ENCODE results near the gene PRKCA.
A peak's percentile ranks its signal among the peaks of the same experiment; 100 is the strongest.
"Not testable (repeated sequence)": the region's sequence is repeated elsewhere in the genome, so short reads cannot be mapped to it uniquely, and the experiment has no call there.

The PRKCA gene

DNA sequence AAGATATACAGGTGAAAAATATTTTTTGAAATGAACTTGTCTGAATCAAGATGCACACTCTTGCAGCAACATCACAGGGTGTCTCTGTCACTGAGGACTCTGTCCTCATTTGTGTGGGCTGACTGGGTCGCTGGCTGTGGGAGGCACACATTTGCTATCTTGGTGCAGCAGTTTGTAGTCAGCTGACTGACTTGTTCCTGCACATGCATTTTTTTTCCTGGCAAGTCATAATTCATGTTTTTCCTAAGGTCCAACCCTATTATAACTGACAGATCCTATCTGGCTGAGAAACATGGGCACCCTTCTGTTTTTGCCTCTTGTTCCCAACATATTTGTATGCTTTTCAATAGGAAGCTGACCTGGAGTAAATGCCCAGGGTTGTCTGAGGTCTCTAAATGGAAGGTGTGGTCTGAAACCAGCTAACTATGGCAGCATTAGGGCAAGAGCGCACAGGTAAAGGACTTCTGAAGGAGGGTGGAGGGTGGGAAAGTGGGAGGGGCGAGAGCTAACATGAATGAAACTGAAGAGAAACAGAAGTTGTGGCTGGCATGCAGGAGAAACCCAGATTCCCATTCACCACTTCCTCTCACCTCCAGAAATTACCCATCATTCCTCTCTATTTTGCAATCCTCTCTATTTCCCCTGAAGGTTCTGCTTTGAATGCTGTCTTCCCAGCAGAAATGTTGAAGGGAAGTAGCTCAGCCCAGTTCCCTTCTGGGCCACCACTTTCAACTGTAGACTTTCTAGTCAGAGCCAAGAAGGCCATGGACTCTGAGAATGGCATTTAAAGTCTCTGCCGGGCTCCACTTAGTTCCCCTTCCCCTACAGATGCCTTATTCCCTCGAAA, 166.1 kb downstream of the PRKCA start:
- no peak for DNase-seq

- no peak for DNase-seq
Observed at GRCh38 chr17:66469088-66469442, 166.7 kb downstream of the PRKCA start.

- no peak for DNase-seq
Observed at GRCh38 chr17:66469461-66469860, 167.0 kb downstream of the PRKCA start.

DNA sequence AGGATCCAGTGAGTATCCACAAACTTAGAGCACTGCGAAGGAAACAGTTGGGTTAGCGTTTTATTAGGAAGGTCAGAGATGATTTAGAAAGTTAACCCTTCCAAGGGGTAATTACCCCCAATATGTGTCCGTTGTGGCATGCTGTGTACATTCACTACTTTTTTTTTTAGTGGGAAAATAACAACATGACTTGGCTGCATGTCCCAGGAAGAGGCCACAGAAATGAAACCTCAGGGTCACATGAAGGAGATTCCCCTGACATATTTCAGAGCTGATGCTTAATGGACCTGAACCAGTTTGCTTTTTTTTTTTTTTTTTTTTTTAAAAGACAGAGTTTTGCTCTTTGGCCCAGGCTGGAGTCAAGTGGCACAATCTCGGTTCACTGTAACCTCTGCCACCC, 167.5 kb downstream of the PRKCA start:
- DNase-seq, result no peak

DNA sequence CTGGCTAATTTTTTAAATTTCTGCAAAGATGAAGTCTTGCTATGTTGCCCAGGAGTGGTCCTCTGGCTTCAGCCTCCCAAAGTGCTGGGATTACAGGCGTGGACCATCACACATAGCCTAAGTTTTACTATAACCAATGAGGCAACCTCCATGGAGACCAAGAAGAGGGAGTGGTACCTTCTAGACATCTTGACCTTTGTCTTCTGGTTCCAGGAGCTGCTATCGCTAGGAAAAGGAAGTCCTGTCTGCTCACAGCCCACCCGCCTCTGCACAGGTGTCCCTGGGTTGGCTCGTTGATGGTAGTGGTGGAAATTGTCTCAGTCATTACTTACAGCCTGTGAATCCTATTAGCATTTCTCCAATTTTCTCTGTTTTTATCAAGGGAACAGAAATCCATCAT, 169.7 kb downstream of the PRKCA start:
- no peak for DNase-seq

- no peak for DNase-seq
Observed at GRCh38 chr17:66474258-66474657, 171.8 kb downstream of the PRKCA start.

- DNase-seq, result no peak
Observed at GRCh38 chr17:66474806-66475497, 172.5 kb downstream of the PRKCA start.

DNA sequence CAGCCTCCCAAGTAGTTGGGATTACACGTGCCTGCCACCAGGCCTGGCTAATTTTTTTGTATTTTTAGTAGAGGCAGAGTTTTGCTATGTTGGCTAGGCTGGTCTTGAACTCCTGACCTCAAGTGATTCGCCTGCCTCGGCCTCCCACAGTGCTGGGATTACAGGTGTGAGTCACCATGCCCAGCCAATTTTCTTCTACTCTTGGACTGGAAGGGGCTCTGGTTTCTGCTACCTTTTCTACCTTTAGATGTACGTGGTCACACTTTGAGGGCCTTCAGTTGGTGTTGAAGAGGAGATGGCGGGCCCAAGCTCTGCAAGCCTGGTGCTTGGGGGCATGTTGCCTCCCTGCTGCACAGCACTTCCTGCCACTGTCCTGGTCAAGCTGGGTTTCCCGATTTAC, 173.6 kb downstream of the PRKCA start:
- DNase-seq, result no peak

GRCh38 chr17:66477615-66478283, 175.3 kb downstream of the PRKCA start:
- no peak for DNase-seq

DNA sequence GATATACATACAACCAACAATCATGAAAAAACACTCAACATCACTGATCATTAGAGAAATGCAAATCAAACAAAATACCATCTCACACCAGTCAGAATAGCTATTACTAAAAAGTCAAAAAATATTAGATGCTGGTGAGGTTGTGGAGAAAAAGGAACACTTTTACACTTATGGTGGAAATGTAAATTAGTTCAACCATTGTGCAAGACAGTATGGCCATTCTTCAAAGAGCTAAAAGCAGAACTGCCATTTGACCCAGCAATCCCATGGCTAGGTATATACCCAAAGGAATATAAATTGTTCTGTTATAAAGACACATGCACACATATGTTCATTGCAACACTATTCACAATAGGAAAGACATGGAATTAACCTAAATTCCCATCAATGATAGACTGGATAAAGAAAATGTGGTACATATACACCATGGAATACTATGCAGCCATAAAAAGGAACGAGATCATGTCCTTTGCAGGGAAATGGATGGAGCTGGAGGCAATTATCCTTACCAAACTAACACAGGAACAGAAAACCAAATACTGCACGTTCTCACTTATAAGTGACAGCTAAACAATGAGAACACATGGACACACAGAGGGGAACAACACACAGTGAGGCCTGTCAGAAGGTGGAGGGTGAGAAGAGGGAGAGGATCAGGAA, 176.9 kb downstream of the PRKCA start:
- not testable (repeated sequence) for DNase-seq

- no peak for DNase-seq
Observed at GRCh38 chr17:66480243-66480642, 177.8 kb downstream of the PRKCA start.

DNA sequence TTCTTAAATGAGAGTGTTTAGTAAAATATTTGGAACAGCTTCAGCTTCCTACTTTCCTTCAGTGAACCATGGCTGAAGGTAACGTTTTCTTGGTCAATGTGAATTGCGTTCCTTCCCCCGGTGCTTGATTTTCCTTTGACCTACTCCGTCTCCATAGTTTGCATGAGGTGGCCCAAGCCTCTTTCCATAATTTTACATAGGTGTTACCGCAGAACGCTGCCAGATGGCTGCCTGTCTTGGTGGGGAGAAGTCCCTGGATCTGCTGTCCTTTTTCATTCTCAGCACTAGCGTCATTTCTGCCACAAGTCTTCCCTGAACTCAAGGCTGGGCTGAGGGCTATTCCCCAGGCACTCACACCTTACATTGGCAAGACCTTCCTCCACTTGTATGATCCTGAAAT, 178.4 kb downstream of the PRKCA start:
- DNase-seq, result no peak

DNA sequence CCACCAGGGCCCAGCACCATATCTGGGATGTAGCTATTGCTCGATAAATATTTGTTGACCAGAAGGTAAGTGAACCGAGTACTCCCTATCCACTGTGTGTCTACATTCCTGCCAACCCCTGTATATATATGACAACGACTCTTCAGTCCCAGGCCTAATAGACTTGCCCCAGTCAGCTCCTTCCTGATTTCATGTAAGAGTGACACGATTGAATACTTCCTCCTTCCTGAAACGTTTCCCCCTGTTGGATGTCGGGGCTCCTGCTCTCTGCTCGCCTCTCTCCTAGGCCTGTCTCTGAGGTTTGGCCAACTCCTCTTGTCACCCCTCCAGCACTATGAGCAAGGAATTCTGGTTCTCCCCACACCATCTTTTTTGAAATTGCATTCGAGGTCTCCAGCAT, 178.9 kb downstream of the PRKCA start:
- no peak for DNase-seq

- DNase-seq, result no peak
Observed at GRCh38 chr17:66483906-66484305, 181.5 kb downstream of the PRKCA start.

GRCh38 chr17:66485309-66485947, 183.0 kb downstream of the PRKCA start:
- DNase-seq, result no peak

DNA sequence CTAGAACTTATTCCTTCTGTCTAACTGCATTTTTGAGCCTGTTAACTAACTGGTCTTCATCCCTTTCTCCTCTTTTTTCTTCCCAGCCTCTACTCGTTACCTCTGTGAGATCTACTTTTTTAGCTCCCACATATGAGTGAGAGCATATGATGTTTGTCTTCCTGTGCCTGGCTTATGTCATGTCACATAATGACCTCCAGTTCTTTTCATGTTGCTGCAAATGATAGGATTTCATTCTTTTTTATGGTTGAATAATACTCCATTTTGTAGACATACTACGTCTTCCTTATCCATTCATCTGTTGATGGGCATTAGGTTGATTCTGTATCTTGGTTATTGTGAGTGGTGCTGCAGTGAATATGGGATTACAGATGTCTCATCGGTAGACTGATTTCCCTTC, 184.7 kb downstream of the PRKCA start:
- no peak for DNase-seq

DNA sequence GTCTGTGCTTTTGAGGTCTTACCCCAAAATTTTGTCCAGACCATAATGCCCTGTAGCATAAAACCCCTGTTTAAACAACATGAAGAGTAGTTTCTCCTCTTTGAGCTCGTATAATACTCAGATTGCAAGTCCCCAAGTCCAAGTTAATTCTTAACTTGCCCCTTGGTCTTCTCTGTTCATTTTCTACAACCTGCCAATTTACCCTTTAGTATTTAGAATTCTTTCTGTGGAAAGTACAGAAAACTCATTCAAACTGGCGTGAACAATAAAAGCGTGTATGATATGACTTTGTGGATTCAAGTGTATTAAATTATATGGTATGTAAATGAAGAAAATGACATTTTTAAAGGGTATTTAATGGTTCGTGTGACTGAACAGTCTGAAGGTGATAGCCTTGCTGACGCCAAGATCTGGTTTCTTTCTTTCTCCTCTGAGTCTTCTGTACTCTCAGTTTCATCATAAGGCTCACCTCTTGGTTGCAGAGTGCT, 185.6 kb downstream of the PRKCA start:
- DNase-seq, result no peak

- no peak for DNase-seq
Observed at GRCh38 chr17:66488864-66489263, 186.5 kb downstream of the PRKCA start.

DNA sequence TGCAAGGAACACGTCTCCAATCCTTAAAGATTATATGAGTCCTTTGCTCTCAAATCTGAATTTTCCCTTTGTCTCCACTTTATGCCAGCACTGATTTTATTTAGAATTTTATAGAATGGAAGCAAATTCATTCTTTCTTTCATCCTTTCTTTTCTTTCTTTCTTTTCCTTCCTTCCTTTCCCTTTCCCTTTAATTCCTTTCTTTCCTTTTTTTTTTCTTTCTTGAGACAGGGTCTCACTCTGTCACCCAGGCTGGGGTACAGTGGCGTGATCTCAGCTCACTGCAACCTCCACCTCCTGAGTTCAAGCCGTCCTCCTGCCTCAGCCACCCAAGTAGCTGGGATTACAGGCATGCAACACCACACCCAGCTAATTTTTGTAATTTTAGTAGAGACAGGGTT, 187.2 kb downstream of the PRKCA start:
- not testable (repeated sequence) for DNase-seq

GRCh38 chr17:66491213-66491612, 188.8 kb downstream of the PRKCA start:
- DNase-seq, result no peak

GRCh38 chr17:66491665-66492064, 189.3 kb downstream of the PRKCA start:
- DNase-seq, result no peak

DNA sequence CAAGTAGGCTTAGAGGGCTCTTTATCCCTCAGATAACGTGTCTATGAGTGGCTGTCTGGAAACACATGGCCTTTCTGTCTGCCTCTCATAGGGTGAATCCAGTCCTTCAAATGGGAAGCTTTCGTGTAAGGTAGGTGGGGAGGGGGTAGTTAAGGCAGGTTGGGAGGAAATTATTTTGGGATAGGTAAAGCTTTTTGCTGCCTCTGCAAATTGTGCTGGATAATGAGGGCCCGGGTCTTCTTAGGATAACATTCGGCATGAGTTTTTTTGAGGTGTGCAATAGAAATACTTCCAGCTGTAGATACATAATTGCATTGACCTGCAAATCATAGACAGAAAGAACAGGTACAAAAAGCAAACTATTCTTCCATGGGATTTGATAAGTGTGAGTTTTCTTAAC, 189.7 kb downstream of the PRKCA start:
- DNase-seq, result no peak

- DNase-seq, result peak; percentile 44
Observed at GRCh38 chr17:66492561-66493005, 190.2 kb downstream of the PRKCA start.
